HG02870 (cell line): ENCODE measurements around the gene GPER1.
A peak's percentile ranks its signal among the peaks of the same experiment; 100 is the strongest.
"Not testable (repeated sequence)": the region's sequence is repeated elsewhere in the genome, so short reads cannot be mapped to it uniquely, and the experiment has no call there.

Source experiments
- ATAC-seq: cut with Tn5 transposase; IDR thresholded peaks from one replicate; pipeline ENCODE4 v1.9.1; 2021; ENCODE audit warnings: mild to moderate bottlenecking, moderate library complexity; ENCODE audit not compliant: unreplicated experiment

Gene GPER1

DNA sequence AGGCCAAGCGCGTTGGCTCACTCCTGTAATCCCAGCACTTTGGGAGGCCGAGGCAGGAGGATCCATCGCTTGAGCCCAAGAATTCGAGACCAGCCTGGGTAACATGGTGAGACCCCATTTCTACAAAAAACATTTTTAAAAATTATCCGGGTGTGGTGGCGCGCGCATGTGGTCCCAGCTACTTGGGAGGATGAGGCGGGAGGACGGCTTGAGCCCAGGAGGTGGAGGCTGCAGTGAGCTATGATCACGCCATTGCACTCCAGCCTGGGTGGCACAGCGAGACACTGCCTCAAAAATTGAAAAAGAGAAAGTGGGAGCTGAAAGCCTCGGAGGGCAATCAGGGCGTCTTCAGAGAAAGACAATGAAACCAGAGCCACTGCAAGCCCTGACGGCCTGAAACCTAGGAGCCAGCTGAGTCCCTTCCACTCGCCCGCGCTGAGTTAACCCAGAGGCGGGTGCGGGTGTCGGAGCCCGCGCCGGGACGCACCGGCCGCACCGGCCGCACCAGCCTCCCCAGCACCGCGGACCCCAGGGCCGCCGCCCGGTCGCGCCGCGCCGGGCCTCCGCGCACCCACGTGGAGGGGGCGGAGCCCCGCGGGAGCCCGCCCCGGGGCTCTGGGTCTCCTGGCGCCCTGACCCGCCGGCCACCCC, 49.7 kb downstream of the GPER1 start:
- peak; percentile 47 for ATAC-seq

DNA sequence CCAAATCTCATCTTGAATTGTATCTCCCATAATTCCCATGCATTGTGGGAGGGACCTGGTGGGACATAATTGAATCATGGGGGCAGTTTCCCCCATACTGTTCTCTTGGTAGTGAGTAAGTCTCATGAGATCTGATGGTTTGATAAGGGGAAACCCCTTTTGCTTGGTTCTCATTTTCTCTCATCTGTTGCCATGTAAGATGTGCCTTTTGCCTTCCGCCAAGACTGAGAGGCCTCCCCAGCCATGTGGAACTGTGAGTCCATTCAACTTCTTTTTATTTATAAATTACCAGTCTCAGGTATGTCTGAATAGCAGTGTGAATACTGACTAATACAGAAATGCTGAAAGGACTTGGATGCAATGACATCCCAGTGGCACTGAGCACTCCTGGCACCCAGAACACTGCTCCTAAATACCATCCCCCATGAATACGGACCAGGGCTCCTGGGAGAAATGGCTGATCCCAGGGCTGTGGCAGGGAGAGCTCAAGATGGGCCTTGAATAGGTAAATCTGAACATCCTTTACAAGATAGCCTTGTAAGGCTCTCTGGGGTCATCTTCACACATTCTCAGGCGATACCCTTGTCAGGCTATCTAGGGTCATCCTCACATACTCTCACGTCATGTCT, 52.7 kb downstream of the GPER1 start:
- no peak for ATAC-seq

DNA sequence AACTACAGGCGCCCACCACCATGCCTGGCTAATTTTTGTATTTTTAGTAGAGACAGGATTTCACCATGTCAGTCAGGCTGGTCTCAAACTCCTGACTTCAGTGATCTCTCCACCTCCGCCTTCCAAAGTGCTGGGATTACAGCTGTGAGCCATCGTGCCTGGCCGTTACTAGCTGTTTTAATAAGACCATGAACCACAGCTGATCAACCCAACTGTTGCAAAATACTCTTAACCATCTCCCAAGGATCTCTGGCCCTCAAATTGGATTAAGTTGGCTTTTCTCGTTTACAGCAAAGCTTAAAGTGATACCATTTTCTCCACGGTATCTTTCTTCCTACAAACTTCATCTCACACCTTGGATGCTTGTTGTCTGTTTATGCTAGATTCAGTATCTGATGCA, 53.7 kb downstream of the GPER1 start:
- no peak for ATAC-seq

DNA sequence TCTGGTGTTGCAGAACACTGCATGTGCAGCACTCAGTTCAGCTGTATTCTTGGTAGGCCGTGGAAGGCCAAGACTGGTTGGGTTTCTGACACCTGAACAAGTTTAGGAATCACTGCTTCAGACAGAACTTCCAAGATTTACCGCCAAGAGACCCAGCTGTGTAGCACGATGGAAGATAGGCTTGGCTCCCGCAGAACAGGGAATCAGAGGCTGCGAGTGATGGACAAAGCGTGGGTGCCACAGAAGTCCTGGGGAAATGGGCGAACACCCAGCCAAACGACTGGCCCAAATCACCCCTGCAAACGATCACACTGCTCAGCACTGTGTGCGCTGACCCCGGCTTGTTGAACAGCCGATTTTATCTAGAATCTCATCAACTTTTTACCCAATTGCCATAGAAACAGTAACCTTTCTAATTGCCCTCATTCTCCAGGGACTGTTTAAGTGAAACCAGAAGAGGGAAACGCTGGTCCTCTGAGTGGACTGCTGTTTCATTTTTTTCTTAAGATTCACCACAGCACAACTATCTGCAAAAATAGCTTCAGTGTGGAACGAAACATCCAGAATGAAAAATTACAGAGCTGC, 54.2 kb downstream of the GPER1 start:
- ATAC-seq = no peak

DNA sequence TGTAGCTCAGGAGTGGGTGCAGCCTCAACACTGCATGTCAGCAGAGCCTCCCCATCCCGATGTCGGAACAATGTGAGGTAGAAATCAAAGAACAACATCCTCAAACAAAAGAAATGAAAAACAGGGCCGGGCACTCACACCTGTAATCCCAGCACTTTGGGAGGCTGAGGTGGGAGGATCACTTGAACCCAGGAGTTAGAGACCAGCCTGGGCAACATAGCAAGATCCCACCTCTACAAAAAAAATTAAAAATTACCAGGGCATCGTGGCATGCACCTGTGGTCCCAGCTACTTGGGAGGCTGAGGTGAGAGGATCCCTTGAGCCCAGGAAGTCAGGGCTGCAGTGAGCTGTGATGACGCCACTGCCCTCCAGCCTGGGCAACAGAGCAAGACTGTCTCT, 55.1 kb downstream of the GPER1 start:
- ATAC-seq = not testable (repeated sequence)
